ENCODE results near the gene SNX19.

The SNX19 gene

GRCh38 chr11:130904380-130904779 is 11.9 kb downstream of the SNX19 start:
- no peak for DNase-seq

GRCh38 chr11:130902380-130902779 is 13.9 kb downstream of the SNX19 start:
- DNase-seq = no peak

GRCh38 chr11:130899106-130899505 is 17.2 kb downstream of the SNX19 start:
- DNase-seq = no peak

GRCh38 chr11:130897262-130898182 is 18.8 kb downstream of the SNX19 start:
- DNase-seq = no peak

- peak; percentile 73 for DNase-seq
These were observed 21.8 kb downstream of the SNX19 start for GRCh38 chr11:130894322-130895025.

GRCh38 chr11:130892861-130893260 is 23.4 kb downstream of the SNX19 start:
- DNase-seq = no peak

- DNase-seq = no peak
These were observed 25.0 kb downstream of the SNX19 start for GRCh38 chr11:130891326-130891725.

- DNase-seq = no peak
These were observed 26.1 kb downstream of the SNX19 start for GRCh38 chr11:130890039-130890745.

- no peak for DNase-seq
These were observed 27.5 kb downstream of the SNX19 start for GRCh38 chr11:130888790-130889189.

- no peak for DNase-seq
These were observed 29.6 kb downstream of the SNX19 start for GRCh38 chr11:130886704-130887103.

- no peak for DNase-seq
These were observed 34.1 kb downstream of the SNX19 start for GRCh38 chr11:130882138-130882551.

- DNase-seq = no peak
These were observed 34.7 kb downstream of the SNX19 start for GRCh38 chr11:130881475-130882137.

GRCh38 chr11:130879836-130880235 is 36.4 kb downstream of the SNX19 start:
- no peak for DNase-seq

- DNase-seq = no peak
These were observed 39.1 kb downstream of the SNX19 start for GRCh38 chr11:130876931-130877915.

- no peak for DNase-seq
These were observed 40.2 kb downstream of the SNX19 start for GRCh38 chr11:130876100-130876499.

- DNase-seq = no peak
These were observed 41.2 kb downstream of the SNX19 start for GRCh38 chr11:130874955-130875531.

GRCh38 chr11:130874396-130874795 is 41.9 kb downstream of the SNX19 start:
- no peak for DNase-seq

GRCh38 chr11:130873761-130874160 is 42.5 kb downstream of the SNX19 start:
- DNase-seq = no peak

- DNase-seq = no peak
These were observed 43.3 kb downstream of the SNX19 start for GRCh38 chr11:130872981-130873380.

- no peak for DNase-seq
These were observed 43.8 kb downstream of the SNX19 start for GRCh38 chr11:130872513-130872912.

- DNase-seq = no peak
These were observed 44.2 kb downstream of the SNX19 start for GRCh38 chr11:130872102-130872501.

Data from stimulated activated CD4-positive, alpha-beta T cell treated with anti-CD3 and anti-CD28 coated beads, Interleukin-4, amount 100 ng/mL, for 24 hours (primary cell).